DMS153 (cell line): Measurements from ENCODE around the gene ELP2.
"Not testable (repeated sequence)": the region's sequence is repeated elsewhere in the genome, so short reads cannot be mapped to it uniquely, and the experiment has no call there.

Experiments
- DNase-seq: peaks from one replicate; lab custom pipeline; 2025; lab: John Stamatoyannopoulos, UW

The ELP2 gene

GRCh38 chr18:36189486-36189885 lies 59.8 kb downstream of the ELP2 start:
- no peak for DNase-seq

DNA sequence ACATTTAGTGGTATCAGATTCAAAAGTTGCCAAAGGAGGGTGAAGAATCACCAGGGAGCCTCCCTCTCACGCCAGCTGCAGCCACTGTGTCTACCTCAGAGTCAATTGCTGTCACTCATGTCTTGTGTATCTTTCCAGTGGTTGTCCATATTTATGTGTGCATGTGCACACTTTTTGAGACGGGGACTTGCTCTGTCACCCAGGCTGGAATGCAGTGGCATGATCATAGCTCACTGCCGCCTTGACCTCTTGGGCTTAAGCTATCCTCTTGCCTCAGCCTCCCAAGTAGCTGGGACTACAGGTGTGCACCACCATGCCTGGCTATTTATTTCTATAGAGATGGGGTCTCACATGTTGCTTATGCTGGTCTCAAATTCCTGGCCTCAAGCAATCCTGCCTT lies 61.6 kb downstream of the ELP2 start:
- DNase-seq: no peak

GRCh38 chr18:36191711-36192110 lies 62.0 kb downstream of the ELP2 start:
- DNase-seq: no peak

DNA sequence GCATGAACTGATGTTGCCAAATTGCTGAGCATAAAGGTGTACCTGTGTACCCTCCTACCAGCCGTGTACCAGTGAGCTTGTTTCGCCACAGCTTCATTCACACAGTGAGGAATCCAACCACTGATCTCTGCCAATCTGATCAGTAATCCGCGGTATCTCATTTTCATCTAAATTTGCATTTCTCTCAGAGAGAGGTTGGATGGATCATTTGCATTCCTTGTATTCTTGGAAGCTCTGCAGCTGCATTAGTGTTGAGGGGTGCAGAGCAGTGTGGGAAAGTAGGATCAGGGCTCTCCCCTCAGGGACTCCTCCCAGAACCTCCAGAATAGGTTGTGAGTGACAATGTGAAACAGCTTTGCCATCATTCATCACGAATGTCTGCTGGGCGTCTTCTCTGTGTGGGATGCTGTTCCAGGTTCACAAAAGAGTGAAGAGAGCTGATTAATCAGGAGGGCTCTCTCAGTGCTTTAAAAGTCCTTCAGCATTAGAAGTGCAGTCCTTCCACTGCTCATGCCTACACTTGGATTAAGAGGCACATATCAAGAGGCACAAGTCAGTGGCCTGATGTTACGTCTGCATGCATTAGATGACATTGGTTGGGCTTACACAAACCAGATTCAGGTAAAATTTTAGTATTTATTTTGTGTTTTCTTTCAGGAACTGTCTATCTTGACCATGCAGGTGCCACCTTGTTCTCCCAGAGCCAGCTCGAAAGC lies 65.1 kb downstream of the ELP2 start:
- DNase-seq: no peak

DNA sequence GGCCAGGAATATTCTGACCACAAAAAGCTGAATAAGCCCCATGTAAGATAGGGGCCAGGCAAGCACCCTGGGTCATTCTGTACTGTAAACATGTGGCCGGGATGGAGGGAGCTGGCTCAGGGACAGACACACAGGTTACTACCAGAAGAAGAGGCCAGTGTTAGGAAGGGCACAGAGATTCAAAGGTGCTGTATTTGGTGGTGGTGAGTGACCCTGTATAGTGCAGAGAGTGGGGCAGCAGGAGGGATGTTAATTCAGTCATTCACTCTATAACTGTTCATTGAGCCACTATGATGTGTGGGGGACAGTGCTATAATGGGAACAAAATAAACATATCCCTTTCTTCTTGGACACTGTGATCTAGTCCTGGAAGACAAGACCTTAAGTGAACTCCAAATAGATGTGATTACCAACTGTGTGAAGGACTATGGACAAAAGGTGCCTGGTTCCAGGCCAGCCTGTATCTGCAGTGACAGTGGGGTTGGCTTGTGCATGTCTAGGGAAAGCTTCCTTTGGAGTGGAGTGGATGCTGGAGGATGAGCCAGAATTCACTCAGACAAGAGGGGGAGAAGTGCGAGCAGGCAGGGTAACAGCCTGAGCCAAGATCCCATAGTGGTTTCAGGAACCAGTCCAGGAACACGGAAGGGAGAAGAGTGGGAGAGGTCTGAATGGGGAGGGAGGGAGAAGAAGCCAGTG lies 65.9 kb downstream of the ELP2 start:
- DNase-seq: no peak

DNA sequence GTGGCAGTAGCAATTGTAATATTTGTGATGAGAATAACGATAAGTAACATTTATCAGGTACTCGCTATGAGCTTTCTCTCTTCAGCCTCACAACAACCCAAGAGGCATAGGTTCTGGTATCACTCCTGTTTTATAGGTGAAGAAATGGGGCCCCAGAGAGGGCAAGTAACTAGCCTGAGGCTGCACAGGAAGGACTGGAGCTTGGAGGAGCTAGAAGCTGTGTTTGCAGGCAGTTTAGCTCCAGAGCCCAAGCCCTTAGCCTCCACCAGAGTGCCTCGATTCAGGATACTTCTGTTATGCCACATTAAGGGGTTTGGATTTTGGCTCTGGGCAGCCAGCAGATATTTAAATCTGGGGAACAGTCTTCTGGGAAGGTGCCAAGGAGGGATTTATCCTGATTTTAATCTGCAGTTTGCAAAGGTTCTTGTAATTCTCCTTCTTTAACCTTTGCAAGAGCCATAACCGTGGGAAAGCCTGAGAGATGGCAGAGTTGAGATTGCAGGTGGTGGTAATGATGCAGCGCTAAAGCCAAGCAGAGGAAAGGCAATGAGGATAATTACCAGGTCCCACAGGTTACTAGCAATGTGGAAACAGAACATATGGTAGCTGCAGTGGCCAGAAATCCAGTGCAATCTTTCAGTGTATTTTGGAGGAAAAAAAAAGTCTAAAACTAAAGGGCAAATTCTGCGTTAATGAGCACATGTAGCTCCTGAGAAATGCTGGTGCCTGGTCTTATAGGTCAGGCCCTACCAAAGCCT lies 66.7 kb downstream of the ELP2 start:
- no peak for DNase-seq

GRCh38 chr18:36197511-36198166 lies 67.9 kb downstream of the ELP2 start:
- no peak for DNase-seq

DNA sequence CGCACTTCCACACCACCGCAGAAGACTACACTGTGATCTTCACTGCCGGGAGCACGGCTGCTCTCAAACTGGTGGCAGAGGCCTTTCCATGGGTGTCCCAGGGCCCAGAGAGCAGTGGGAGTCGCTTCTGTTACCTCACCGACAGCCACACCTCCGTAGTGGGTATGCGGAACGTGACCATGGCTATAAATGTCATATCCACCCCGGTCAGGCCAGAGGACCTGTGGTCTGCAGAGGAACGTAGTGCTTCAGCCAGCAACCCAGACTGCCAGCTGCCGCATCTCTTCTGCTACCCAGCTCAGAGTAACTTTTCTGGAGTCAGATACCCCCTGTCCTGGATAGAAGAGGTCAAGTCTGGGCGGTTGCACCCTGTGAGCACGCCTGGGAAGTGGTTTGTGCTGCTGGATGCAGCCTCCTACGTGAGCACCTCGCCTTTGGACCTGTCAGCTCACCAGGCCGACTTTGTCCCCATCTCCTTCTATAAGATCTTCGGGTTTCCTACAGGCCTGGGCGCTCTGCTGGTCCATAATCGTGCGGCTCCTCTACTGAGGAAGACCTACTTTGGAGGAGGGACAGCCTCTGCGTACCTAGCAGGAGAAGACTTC lies 70.1 kb downstream of the ELP2 start:
- no peak for DNase-seq

- DNase-seq: no peak
Measured at GRCh38 chr18:36200354-36200771, 70.7 kb downstream of the ELP2 start.

GRCh38 chr18:36201765-36202164 lies 72.1 kb downstream of the ELP2 start:
- DNase-seq: no peak

GRCh38 chr18:36203360-36203895 lies 73.7 kb downstream of the ELP2 start:
- no peak for DNase-seq

DNA sequence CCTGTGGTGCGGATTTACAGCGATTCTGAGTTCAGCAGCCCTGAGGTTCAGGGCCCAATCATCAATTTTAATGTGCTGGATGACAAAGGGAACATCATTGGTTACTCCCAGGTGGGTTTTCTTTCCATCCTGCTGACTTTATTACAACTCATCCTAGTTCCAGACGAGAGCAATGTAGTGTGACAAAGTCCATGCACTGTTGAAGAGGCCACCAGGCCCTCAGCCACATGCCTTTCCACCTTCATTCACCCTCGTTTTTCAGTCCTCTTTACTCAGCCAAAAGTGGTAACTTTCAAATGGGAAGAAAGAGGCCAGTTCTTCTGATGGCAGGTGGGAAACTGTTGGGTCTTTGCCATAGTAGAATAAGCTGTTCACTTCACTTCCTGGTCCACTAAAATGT lies 75.5 kb downstream of the ELP2 start:
- DNase-seq: no peak

- no peak for DNase-seq
Measured at GRCh38 chr18:36207303-36207702, 77.6 kb downstream of the ELP2 start.

GRCh38 chr18:36207969-36208368 lies 78.3 kb downstream of the ELP2 start:
- not testable (repeated sequence) for DNase-seq

GRCh38 chr18:36211612-36212065 lies 81.9 kb downstream of the ELP2 start:
- DNase-seq: no peak

GRCh38 chr18:36212301-36213171 lies 82.8 kb downstream of the ELP2 start:
- no peak for DNase-seq

- no peak for DNase-seq
Measured at GRCh38 chr18:36214811-36215210, 85.1 kb downstream of the ELP2 start.

GRCh38 chr18:36215577-36215976 lies 85.9 kb downstream of the ELP2 start:
- no peak for DNase-seq

DNA sequence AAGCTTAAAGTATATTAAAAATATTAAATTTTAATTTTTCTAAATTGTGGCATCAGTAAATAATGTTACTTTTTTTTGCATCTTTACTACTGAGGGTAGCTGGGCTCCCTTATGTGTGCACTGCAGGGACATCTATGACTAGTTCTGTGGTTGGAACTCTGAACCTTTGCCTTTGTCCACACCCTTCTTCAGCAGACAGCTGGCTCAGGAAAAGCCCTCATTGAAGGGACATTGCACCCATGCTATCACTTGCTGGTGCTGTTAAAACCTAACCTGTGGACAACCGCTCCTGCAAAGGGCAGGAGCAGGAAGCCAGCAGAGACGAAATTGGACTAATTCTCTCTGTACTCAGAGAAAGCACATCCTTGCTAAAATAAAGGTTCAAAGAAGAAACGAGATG lies 87.6 kb downstream of the ELP2 start:
- DNase-seq: no peak

GRCh38 chr18:36229188-36229587 lies 99.5 kb downstream of the ELP2 start:
- DNase-seq: no peak
